BLaER1 (cell line): ENCODE results near the gene ETNPPL.

Source experiments
- H3K27ac ChIP-seq: shearing (Covaris generic); formaldehyde crosslinking; 2 replicates; pipeline ENCODE4 v1.8.1; 2022
- H3K27me3 ChIP-seq: shearing (Covaris generic); formaldehyde crosslinking; 2 replicates; pipeline ENCODE4 v1.8.1; 2022
- H3K36me3 ChIP-seq: shearing (Covaris generic); formaldehyde crosslinking; 2 replicates; pipeline ENCODE4 v1.8.1; 2022
- H3K4me1 ChIP-seq: shearing (Covaris generic); formaldehyde crosslinking; 2 replicates; pipeline ENCODE4 v1.8.1; 2022
- H3K4me2 ChIP-seq: shearing (Covaris generic); formaldehyde crosslinking; 2 replicates; pipeline ENCODE4 v1.8.1; 2022
- H3K4me3 ChIP-seq: shearing (Covaris generic); formaldehyde crosslinking; 2 replicates; pipeline ENCODE4 v1.8.1; 2022
- H3K9ac ChIP-seq: shearing (Covaris generic); formaldehyde crosslinking; 2 replicates; pipeline ENCODE4 v1.8.1; 2022
- H3K9me3 ChIP-seq: shearing (Covaris generic); formaldehyde crosslinking; 2 replicates; pipeline ENCODE4 v1.8.1; 2022
- H4K20me1 ChIP-seq: shearing (Covaris generic); formaldehyde crosslinking; 2 replicates; pipeline ENCODE4 v1.8.1; 2022
- Cebpa-rat ChIP-seq: shearing (Covaris generic); IDR thresholded peaks from 2 replicates; pipeline ENCODE4 v1.8.1; 2022

Gene ETNPPL

DNA sequence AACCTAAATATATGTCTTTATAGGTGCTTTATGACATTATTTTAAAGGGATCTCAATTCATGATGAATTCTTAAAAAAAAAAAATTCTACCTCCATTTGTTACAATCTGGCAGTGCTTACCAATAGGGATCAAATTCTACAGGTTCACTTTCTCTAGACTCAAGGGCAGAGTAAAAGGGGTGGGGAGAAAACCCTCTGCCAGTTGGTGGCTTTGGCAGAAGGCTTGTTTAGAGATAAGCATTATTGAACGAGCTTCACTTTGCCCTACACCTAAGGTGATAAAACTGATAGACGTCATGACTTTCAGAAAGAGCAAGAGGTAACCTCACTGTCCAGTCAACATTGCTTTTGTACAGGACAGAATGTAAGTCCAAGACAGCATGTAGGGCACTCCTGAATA lies 58.9 kb downstream of the ETNPPL start:
- H3K4me3 ChIP-seq: no peak overlapping the region
- no peaks in the 10 kb centered on the region for H4K20me1 ChIP-seq
- no peak for TF ChIP-seq Cebpa-rat

DNA sequence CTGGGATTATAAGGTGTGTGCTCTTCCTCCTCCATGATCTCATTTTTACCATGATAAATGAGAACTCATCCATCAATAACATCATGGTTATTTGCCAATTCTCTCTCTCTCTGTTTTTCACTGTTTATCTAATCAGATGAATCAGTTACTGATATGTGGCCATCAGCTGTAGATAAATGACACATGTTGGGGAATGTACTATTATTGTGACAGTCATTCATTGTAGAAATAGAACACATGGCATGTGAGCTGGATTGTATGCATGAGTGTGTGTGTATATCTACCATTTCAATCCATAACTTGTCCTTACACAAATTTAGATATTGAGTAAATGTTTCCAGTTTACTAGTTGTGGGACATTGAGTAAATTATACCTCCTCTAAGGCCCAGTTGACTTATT lies 59.5 kb downstream of the ETNPPL start:
- Histone ChIP-seq H3K9me3 (0 out of 2 replicates have a peak, but pooled peaks cover 5% of the 10 kb centered on the region), H3K9ac (no peak overlapping the region), H3K27me3 (no peaks in the 10 kb centered on the region), H3K27ac (peak overlapping the region; percentile 48; the same call in 1 of the 2 replicates), H4K20me1 (no peaks in the 10 kb centered on the region), H3K4me1 (peaks cover 20% of the 10 kb centered on the region), H3K4me3 (no peak overlapping the region), H3K4me2 (peak overlapping the region; percentile 69), H3K36me3 (no peaks in the 10 kb centered on the region)
- no peak for TF ChIP-seq Cebpa-rat

More for the DNA sequence above, 58.9 kb downstream of the ETNPPL start:
- Histone ChIP-seq H3K9ac (no peak overlapping the region), H3K4me2 (no peak overlapping the region), H3K27ac (no peak overlapping the region), H3K27me3 (no peaks in the 10 kb centered on the region), H3K36me3 (no peaks in the 10 kb centered on the region), H3K4me1 (peaks cover 20% of the 10 kb centered on the region), H3K9me3 (0 out of 2 replicates have a peak, but pooled peaks cover 5% of the 10 kb centered on the region)

GRCh38 chr4:108702960-108703359 lies 59.9 kb downstream of the ETNPPL start:
- 0 out of 2 replicates have a peak, but pooled peaks cover 1% of the 10 kb centered on the region for H3K9me3 ChIP-seq
- no peaks in the 10 kb centered on the region for H3K36me3 ChIP-seq
- TF ChIP-seq Cebpa-rat: no peak
- peak overlapping the region; percentile 69 for H3K4me2 ChIP-seq
- no peaks in the 10 kb centered on the region for H4K20me1 ChIP-seq
- H3K9ac ChIP-seq: peak overlapping the region; percentile 30; the same call in 1 of the 2 replicates
- no peaks in the 10 kb centered on the region for H3K27me3 ChIP-seq
- H3K4me1 ChIP-seq: peaks cover 20% of the 10 kb centered on the region
- H3K27ac ChIP-seq: peak overlapping the region; percentile 48; the same call in 1 of the 2 replicates
- H3K4me3 ChIP-seq: no peak overlapping the region

DNA sequence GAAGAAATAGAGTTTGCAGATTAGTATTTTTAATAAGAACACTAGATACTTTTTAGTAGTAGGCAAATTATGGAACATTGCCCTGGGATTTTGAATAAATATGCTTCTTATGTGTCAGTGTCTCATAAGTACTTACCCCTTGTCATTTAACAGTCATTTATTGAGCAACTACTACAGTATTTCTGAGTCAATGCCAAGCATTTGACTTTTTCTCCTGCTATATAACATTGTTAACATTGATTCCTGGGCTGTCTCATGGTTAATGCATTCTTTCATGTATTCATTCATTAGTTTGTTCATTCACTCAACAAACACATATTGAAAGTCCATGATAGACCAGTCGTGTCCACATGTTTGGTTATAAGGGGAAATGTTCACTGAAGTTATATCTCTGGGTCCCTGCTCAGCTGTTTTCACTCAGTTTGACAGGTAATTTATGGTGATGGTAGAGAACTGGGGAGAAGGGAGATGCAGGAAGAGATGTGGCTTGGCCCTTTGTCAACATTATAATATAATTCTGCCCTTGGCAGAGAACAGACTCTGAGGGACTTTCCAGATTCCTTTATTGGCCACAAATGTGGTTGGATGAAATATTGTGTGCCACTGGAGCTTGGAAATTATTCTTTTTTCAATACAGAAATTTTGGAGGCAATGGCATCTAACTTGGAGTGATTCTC lies 62.6 kb downstream of the ETNPPL start:
- no peaks in the 10 kb centered on the region for H3K36me3 ChIP-seq
- H3K4me2 ChIP-seq: no peak overlapping the region
- no peaks in the 10 kb centered on the region for H3K9me3 ChIP-seq
- no peak overlapping the region for H3K9ac ChIP-seq
- peaks cover 20% of the 10 kb centered on the region for H3K4me1 ChIP-seq
- H4K20me1 ChIP-seq: no peaks in the 10 kb centered on the region
- no peak overlapping the region for H3K27ac ChIP-seq
- H3K27me3 ChIP-seq: no peaks in the 10 kb centered on the region
- no peak overlapping the region for H3K4me3 ChIP-seq
- no peak for TF ChIP-seq Cebpa-rat

GRCh38 chr4:108696160-108696559 lies 66.7 kb downstream of the ETNPPL start:
- Histone ChIP-seq H3K9ac (no peak overlapping the region), H3K4me1 (peaks cover 15% of the 10 kb centered on the region), H3K27ac (no peak overlapping the region), H3K4me2 (no peak overlapping the region), H3K9me3 (no peaks in the 10 kb centered on the region), H4K20me1 (no peaks in the 10 kb centered on the region), H3K36me3 (no peaks in the 10 kb centered on the region), H3K4me3 (no peak overlapping the region), H3K27me3 (no peaks in the 10 kb centered on the region)
- TF ChIP-seq Cebpa-rat: no peak

DNA sequence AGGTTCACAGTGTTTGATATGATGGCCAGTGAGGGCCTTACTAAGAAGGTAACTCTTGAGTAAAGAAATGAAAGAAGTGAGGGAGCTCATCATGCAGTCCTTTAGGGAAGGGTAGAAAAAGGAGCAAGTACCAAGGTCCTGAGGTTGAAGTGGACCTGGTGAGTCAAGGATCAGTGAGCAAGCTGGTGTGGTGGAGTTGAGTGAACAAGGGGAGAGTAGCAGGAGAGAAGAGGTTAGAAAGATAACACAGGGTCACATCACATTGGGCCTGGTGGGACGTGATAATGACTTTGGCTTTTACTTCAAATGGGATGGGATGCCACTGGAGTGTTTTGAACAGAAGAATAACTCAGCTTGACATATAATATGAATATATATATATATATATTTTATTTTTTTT lies 67.8 kb downstream of the ETNPPL start:
- Histone ChIP-seq H3K9ac (no peak overlapping the region), H3K4me1 (peaks cover 15% of the 10 kb centered on the region), H3K4me3 (no peak overlapping the region), H4K20me1 (no peaks in the 10 kb centered on the region), H3K27ac (no peak overlapping the region), H3K9me3 (no peaks in the 10 kb centered on the region), H3K27me3 (no peaks in the 10 kb centered on the region), H3K36me3 (no peaks in the 10 kb centered on the region), H3K4me2 (no peak overlapping the region)
- no peak for TF ChIP-seq Cebpa-rat

DNA sequence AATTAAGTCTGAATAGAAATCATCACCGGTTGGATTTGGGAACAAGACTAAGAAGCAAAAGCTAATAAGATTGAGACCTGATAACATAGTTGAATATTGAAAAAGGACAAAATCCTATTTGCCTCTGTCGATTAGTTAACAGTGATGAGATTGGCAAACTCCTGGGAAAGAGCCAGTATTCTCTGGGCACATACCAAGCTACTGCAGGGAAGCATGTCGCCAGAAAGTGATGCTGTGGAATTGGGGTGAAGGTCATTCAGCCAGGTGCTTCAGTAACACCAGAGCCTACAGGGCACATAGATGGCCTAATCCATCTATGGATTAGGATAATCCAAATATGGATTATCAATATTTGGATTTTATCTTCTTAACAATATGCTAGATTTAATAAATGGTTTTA lies 68.4 kb downstream of the ETNPPL start:
- Histone ChIP-seq H3K4me1 (peaks cover 15% of the 10 kb centered on the region), H4K20me1 (no peaks in the 10 kb centered on the region), H3K4me3 (no peak overlapping the region), H3K27ac (no peak overlapping the region), H3K9ac (no peak overlapping the region), H3K36me3 (no peaks in the 10 kb centered on the region), H3K4me2 (no peak overlapping the region), H3K9me3 (no peaks in the 10 kb centered on the region), H3K27me3 (no peaks in the 10 kb centered on the region)
- TF ChIP-seq Cebpa-rat: no peak

GRCh38 chr4:108693819-108694218 lies 69.0 kb downstream of the ETNPPL start:
- Histone ChIP-seq H3K4me3 (no peak overlapping the region), H3K4me2 (no peak overlapping the region), H3K9ac (no peak overlapping the region), H4K20me1 (no peaks in the 10 kb centered on the region), H3K36me3 (no peaks in the 10 kb centered on the region), H3K9me3 (no peaks in the 10 kb centered on the region), H3K27ac (no peak overlapping the region), H3K4me1 (peaks cover 15% of the 10 kb centered on the region), H3K27me3 (no peaks in the 10 kb centered on the region)
- TF ChIP-seq Cebpa-rat: no peak

GRCh38 chr4:108693211-108693610 lies 69.6 kb downstream of the ETNPPL start:
- no peaks in the 10 kb centered on the region for H3K9me3 ChIP-seq
- TF ChIP-seq Cebpa-rat: no peak
- H3K9ac ChIP-seq: no peak overlapping the region
- H3K27me3 ChIP-seq: no peaks in the 10 kb centered on the region
- H3K4me2 ChIP-seq: peak overlapping the region; percentile 62
- peaks cover 15% of the 10 kb centered on the region for H3K4me1 ChIP-seq
- H3K27ac ChIP-seq: no peak overlapping the region
- H3K4me3 ChIP-seq: no peak overlapping the region
- H3K36me3 ChIP-seq: no peaks in the 10 kb centered on the region
- H4K20me1 ChIP-seq: no peaks in the 10 kb centered on the region
